Hematopoietic multipotent progenitor cell treated with erythropoietin and hydrocortisone succinate and interleukin-3 and kit ligand, for 8 days (in vitro differentiated cells): Measurements from ENCODE around the gene SCART1.
"Not testable (repeated sequence)": the region's sequence is repeated elsewhere in the genome, so short reads cannot be mapped to it uniquely, and the experiment has no call there.

Source experiments
- DNase-seq: peaks from one replicate; pipeline ENCODE4 v3.0.0-alpha.2; 2015

SCART1 gene

GRCh38 chr10:133457100-133457841 is 3.5 kb downstream of the SCART1 start:
- DNase-seq: no peak

- DNase-seq: no peak
Observed at GRCh38 chr10:133458021-133458709, 4.4 kb downstream of the SCART1 start.

GRCh38 chr10:133458710-133459453 is 5.1 kb downstream of the SCART1 start:
- no peak for DNase-seq

DNA sequence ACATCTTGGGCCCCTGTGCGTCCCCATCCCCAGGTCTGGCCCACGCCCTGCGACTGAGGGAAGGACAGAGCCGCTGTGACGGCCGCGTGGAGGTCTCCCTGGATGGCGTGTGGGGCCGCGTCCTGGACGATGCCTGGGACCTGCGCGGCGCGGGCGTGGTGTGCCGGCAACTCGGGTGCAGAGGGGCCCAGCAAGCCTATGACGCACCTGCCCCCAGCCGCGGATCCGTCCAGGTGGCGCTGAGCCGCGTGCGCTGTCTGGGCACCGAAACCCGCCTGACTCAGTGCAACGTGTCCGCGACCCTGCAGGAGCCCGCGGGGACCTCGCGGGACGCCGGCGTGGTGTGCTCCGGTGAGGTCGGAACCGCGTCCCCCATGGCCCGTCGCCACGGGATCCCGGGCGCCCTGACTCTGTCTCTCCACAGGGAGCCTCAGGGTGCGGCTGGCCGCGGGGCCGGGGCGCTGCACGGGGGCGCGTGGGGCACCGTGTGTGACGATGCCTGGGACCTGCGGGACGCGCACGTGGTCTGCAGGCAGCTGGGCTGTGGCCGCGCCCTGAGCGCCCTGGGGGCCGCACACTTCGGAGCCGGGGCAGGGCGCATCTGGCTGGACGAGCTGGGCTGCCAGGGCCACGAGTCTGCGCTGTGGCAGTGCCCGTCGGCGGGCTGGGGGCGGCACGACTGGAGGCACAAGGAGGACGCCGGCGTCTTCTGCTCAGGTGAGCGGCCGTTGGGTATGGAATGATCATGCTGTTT is 5.9 kb downstream of the SCART1 start:
- no peak for DNase-seq

DNA sequence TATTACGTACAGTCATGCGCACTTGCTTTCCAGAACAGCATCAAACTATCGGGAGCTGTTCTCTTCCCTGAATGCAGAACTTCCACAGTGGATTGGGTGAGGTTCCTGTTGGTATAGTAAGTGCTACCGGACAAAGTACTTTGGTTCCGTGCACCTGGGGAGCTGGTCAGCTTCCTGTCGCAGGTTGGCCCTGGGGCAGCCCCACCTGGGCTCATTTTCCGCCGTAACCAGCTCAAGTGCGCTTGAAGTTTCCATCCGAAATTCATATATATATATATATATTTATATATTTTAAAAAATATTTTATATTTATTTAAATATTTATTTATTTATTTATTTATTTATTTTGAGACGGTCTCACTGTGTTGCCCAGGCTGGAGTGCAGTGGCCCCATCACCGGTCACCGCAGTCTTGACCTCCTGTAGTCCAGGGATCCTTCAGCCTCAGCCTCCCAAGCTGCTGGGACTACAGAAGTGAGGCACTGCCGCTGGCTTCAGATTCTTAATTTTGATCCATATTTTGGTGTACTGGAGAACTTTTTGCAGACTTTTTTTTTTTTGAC is 6.5 kb downstream of the SCART1 start:
- no peak for DNase-seq

DNA sequence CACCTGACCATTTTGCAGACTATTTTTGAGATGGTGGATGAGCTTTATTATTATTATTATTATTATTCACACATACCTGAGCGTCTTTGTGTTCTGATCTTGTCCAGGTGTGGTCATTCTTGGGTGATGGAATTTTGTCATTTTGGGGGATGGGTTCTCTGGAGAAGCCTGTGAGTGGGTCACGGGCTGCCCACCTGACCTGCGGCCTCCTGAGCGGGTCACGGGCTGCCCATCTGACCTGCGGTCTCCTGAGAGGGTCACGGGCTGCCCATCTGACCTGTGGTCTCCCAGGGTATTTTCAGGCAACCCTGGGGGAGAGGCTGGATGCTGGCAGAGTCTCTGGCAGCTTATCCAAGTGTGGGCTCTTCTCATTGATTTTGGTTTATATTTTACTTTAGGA is 7.3 kb downstream of the SCART1 start:
- no peak for DNase-seq

GRCh38 chr10:133461841-133462240 is 8.1 kb downstream of the SCART1 start:
- no peak for DNase-seq

GRCh38 chr10:133462512-133463305 is 9.0 kb downstream of the SCART1 start:
- DNase-seq: no peak

GRCh38 chr10:133464582-133465031 is 10.9 kb downstream of the SCART1 start:
- no peak for DNase-seq

DNA sequence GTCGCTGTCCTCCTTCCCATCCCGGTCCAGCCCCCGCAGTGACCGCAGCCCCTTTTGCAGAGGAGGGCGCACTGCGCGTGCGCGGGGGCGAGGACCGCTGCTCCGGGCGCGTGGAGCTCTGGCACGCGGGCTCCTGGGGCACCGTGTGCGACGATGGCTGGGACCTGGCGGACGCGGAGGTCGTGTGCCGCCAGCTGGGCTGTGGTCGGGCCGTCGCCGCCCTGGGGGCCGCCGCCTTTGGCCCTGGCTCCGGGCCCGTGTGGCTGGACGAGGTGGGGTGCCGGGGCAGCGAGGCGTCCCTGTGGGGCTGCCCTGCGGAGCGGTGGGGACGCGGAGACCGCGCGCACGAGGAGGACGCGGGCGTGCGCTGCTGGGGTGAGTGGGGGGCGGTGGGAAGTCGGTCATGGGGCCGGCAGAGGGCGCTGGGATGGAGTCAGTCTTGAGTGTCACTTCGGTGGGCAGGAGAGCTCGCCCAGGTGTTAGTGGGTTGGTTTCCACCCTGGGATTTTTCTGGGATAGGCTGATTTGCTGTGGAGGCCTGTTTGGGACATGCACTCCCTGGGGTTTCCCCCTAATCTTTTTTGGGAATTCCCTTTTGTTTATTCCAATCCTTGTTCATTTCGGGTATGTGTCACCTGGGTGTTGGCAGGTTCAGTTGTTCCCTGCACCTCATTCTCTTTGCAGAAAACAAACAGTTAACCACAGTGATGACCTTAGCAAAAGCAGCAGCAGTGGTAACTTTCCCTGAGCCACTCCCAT is 11.6 kb downstream of the SCART1 start:
- no peak for DNase-seq

- no peak for DNase-seq
Observed at GRCh38 chr10:133465950-133466474, 12.3 kb downstream of the SCART1 start.

- DNase-seq: no peak
Observed at GRCh38 chr10:133466683-133467275, 13.0 kb downstream of the SCART1 start.

DNA sequence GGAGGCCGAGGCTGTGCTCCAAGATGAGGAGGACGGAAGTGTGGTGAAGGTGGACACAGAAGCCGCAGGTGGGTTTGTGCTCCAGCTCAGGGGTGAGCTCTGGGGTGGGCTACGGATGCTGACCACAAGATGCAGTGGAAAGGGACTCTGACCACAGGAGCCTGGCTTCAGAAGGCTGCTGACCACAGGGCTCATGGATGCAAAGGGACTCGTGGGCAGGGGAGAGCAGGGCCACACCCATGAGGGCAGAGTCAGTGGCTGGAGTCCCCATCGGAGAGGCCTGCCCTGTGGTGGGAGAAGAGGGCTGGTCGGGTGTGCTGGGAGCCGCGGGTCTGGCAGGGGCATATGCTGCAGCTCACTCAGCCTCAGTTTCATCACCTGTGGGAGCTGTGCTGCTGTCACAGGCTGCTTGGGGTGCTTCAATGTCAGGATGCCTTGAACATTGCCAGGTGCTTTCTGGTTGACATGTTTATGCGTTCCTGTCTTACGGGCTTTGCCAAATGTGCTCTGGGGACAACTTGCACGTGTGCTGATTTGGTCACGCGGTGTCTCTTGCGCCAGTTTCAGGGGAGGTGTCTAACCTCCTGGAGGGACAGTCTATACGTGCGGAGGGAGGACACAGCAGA is 13.7 kb downstream of the SCART1 start:
- no peak for DNase-seq

- DNase-seq: not testable (repeated sequence)
Observed at GRCh38 chr10:133469205-133469604, 15.5 kb downstream of the SCART1 start.

- no peak for DNase-seq
Observed at GRCh38 chr10:133471300-133472109, 17.8 kb downstream of the SCART1 start.

DNA sequence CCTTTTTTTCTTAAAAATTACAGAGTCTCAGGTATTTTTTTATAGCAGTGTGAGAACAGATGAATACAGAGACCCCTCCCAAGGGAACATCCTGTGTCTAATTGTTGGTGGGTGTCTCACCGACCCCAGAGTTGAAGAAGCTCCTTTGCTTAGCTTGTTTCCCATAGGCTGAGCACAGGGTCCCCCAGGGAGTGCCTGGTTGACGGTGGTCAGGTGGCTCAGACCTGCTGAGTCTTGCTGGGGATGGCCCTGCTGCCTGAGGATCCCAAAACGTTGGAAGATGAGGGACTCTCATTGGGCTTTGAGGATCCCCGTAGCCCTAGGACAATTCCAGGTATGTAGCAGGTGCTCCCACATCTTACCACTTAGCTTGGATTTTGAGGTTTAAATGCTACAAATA is 19.5 kb downstream of the SCART1 start:
- no peak for DNase-seq

- DNase-seq: no peak
Observed at GRCh38 chr10:133474027-133474426, 20.3 kb downstream of the SCART1 start.

GRCh38 chr10:133474665-133475424 is 21.1 kb downstream of the SCART1 start:
- no peak for DNase-seq
